GM23338 (cell line): ENCODE results near the gene SDE2. TPM values are rescaled to one million over a fixed set of nuclear protein-coding genes. Genes with fewer than 3 reads are reported as not detected.

ENCODE experiments used
- ATAC-seq: fragments of 200-7000 bp; cut with Tn5 transposase; 3 replicates; pipeline ENCODE4 v1.9.1; 2020
- DNase-seq: peaks from one replicate; pipeline ENCODE4 v3.0.0-alpha.2; 2015; ENCODE audit warnings: low spot score
- H2AFZ ChIP-seq: fragments of 200-600 bp; sonication (generic); 2 replicates; pipeline ENCODE4 v1.8.0; 2016; ENCODE audit warnings: antibody characterized with exemption, mild to moderate bottlenecking, moderate library complexity
- H3F3A ChIP-seq: fragments of 200-600 bp; sonication (generic); replicated peaks from 2 replicates; pipeline ENCODE4 v1.8.0; 2017; ENCODE audit warnings: antibody characterized with exemption, mixed run types, low read depth
- H3K27ac ChIP-seq: fragments of 200-600 bp; sonication (generic); 2 replicates; pipeline ENCODE4 v1.6.1; 2016; ENCODE audit warnings: low read depth
- H3K27me3 ChIP-seq: fragments of 200-600 bp; sonication (generic); 2 replicates; pipeline ENCODE4 v1.8.0; 2016; ENCODE audit warnings: mild to moderate bottlenecking, mixed run types, moderate library complexity; ENCODE audit not compliant: insufficient read depth
- H3K36me3 ChIP-seq: fragments of 200-600 bp; sonication (generic); 2 replicates; pipeline ENCODE4 v1.8.0; 2016; ENCODE audit warnings: mild to moderate bottlenecking; ENCODE audit not compliant: insufficient read depth
- H3K4me1 ChIP-seq: fragments of 200-600 bp; sonication (generic); 2 replicates; pipeline ENCODE4 v1.8.0; 2016; ENCODE audit warnings: mild to moderate bottlenecking, moderate library complexity; ENCODE audit not compliant: insufficient read depth
- H3K4me2 ChIP-seq: fragments of 200-600 bp; sonication (generic); 2 replicates; pipeline ENCODE4 v1.7.1; 2017; ENCODE audit warnings: mixed run types
- H3K4me3 ChIP-seq: fragments of 200-600 bp; sonication (generic); 2 replicates; pipeline ENCODE4 v1.6.1; 2016; ENCODE audit warnings: mixed run types
- H3K79me2 ChIP-seq: fragments of 200-600 bp; sonication (generic); replicated peaks from 2 replicates; pipeline ENCODE4 v1.8.0; 2017; ENCODE audit warnings: mild to moderate bottlenecking; ENCODE audit not compliant: insufficient read depth
- H3K9me2 ChIP-seq: fragments of 200-600 bp; sonication (generic); 2 replicates; pipeline ENCODE4 v1.8.0; 2017; ENCODE audit not compliant: insufficient read depth
- H4K20me1 ChIP-seq: fragments of 200-600 bp; sonication (generic); replicated peaks from 2 replicates; pipeline ENCODE4 v1.8.0; 2017; ENCODE audit warnings: mild to moderate bottlenecking; ENCODE audit not compliant: insufficient read depth
- H3K27ac Mint-ChIP-seq: 2 replicates; pipeline ENCODE4 v1.8.0; 2020; ENCODE audit warnings: inconsistent platforms, mild to moderate bottlenecking, moderate library complexity, mixed read lengths
- H3K27me3 Mint-ChIP-seq: 3 replicates; pipeline ENCODE4 v1.8.0; 2022; ENCODE audit warnings: low read depth, mild to moderate bottlenecking, moderate library complexity, mixed read lengths, inconsistent platforms; ENCODE audit not compliant: insufficient read depth, poor library complexity
- H3K36me3 Mint-ChIP-seq: 3 replicates; pipeline ENCODE4 v1.8.0; 2021; ENCODE audit warnings: low read depth, mild to moderate bottlenecking, inconsistent platforms, moderate library complexity, mixed read lengths
- H3K4me1 Mint-ChIP-seq: 3 replicates; pipeline ENCODE4 v1.8.0; 2020; ENCODE audit warnings: mild to moderate bottlenecking, inconsistent platforms, mixed read lengths
- H3K4me3 Mint-ChIP-seq: 3 replicates; pipeline ENCODE4 v1.8.0; 2021; ENCODE audit warnings: moderate library complexity, mild to moderate bottlenecking, inconsistent platforms, mixed read lengths
- H3K9me3 Mint-ChIP-seq: 3 replicates; pipeline ENCODE4 v1.8.0; 2020; ENCODE audit warnings: moderate library complexity, mild to moderate bottlenecking, inconsistent platforms, mixed read lengths
- CREB1 ChIP-seq: fragments of 250-450 bp; sonication (Bioruptor Pico); IDR thresholded peaks from 2 replicates; pipeline ENCODE4 v1.5.0; 2020; ENCODE audit warnings: low read depth, mild to moderate bottlenecking, moderate library complexity
- CTCF ChIP-seq, 2 experiments: fragments of 200-600 bp in 1 of 2; sonication (generic) in 1 of 2; conservative IDR thresholded peaks; 2 replicates each; pipeline versions ENCODE4 v1.5.1 to v1.6.1; 2016 to 2017; ENCODE audit warnings: antibody characterized with exemption in 2 of 2, low read depth in 2 of 2, mild to moderate bottlenecking in 2 of 2, moderate library complexity in 1 of 2
- ETS1 ChIP-seq: IDR thresholded peaks from 2 replicates; pipeline ENCODE4 v1.6.1; 2016; ENCODE audit warnings: antibody characterized with exemption
- EZH2 ChIP-seq: fragments of 200-600 bp; sonication (generic); IDR thresholded peaks from one replicate; pipeline ENCODE4 v1.8.0; 2017; ENCODE audit warnings: antibody characterized with exemption, mild to moderate bottlenecking, low read depth; ENCODE audit not compliant: unreplicated experiment
- EZH2phosphoT487 ChIP-seq: fragments of 200-600 bp; sonication (generic); IDR thresholded peaks from one replicate; pipeline ENCODE4 v1.8.1; 2018; ENCODE audit warnings: antibody characterized with exemption; ENCODE audit not compliant: unreplicated experiment
- POLR2AphosphoS5 ChIP-seq: IDR thresholded peaks from 2 replicates; pipeline ENCODE4 v1.6.1; 2016; ENCODE audit warnings: antibody characterized with exemption, low read depth
- REST ChIP-seq: IDR thresholded peaks from one replicate; pipeline ENCODE4 v1.6.1; 2018; ENCODE audit warnings: antibody characterized with exemption; ENCODE audit not compliant: unreplicated experiment
- STAT1 ChIP-seq: IDR thresholded peaks from one replicate; pipeline ENCODE4 v1.6.1; 2016; ENCODE audit warnings: antibody characterized with exemption; ENCODE audit not compliant: unreplicated experiment
- ZNF114 ChIP-seq: fragments of 250-450 bp; sonication (Bioruptor Pico); IDR thresholded peaks from 2 replicates; pipeline ENCODE4 v1.5.0; 2020; ENCODE audit warnings: mild to moderate bottlenecking, moderate library complexity
- ZNF331 ChIP-seq: fragments of 250-450 bp; sonication (Bioruptor Pico); IDR thresholded peaks from 2 replicates; pipeline ENCODE4 v1.5.0; 2020; ENCODE audit warnings: low read depth, mild to moderate bottlenecking, moderate library complexity
- polyA plus RNA-seq: library from polyadenylated mRNA; unstranded; fragments of >200 nt; fragmentation: Nextera tagmentation; extraction: Ambion mirVana; gene quantifications from 2 replicates; pipeline ENCODE4 v1.2.1, GENCODE V29; 2016
- total RNA-seq: library from RNA; depleted of rRNA; stranded (reverse); fragments of >200 nt; shearing (Covaris generic); gene quantifications from 2 replicates; pipeline ENCODE4 v1.2.3, GENCODE V29; 2014

SDE2 gene
- total and polyA plus RNA-seq, 2 experiments from 2014 or later = 10.6 to 26.9 TPM

GRCh38 chr1:225987491-225988316 is 11.4 kb downstream of the SDE2 start:
- H3K27me3 Mint-ChIP-seq = peaks cover 3% of the 10 kb centered on the region
- Histone ChIP-seq H3K27me3 (no peaks in the 10 kb centered on the region), H4K20me1 (peaks cover 3% of the 10 kb centered on the region), H3K79me2 (peaks cover 14% of the 10 kb centered on the region), H3K4me1 (no peaks in the 10 kb centered on the region), H3K4me2 (no peak overlapping the region), H3K27ac (peak overlapping the region; percentile 20; the same call in 1 of the 2 replicates), H3K36me3 (peaks cover 64% of the 10 kb centered on the region), H2AFZ (no peak overlapping the region), H3K9me2 (no peaks in the 10 kb centered on the region), H3K4me3 (no peak overlapping the region), H3F3A (peaks cover 8% of the 10 kb centered on the region; the same call in 1 of the 2 replicates)
- no peaks in the 10 kb centered on the region for H3K9me3 Mint-ChIP-seq
- ATAC-seq (no peak), DNase-seq (peak; percentile 68)
- H3K27ac Mint-ChIP-seq = no peak overlapping the region
- peak; percentile 63 to 92 for TF ChIP-seq CTCF (conservative IDR thresholded peaks at IDR 0.05; ENCODE audit: low read depth in 2 of 2)
- TF ChIP-seq STAT1 = no peak
- no peak for TF ChIP-seq ZNF114 (CRISPR knock-in tag)
- TF ChIP-seq EZH2phosphoT487 = no peak
- TF ChIP-seq ETS1 = no peak
- peaks cover 72% of the 10 kb centered on the region for H3K36me3 Mint-ChIP-seq
- H3K4me3 Mint-ChIP-seq = no peak overlapping the region
- no peaks in the 10 kb centered on the region for H3K4me1 Mint-ChIP-seq

- no peak for ATAC-seq
- Mint-ChIP-seq H3K27me3 (peaks cover 10% of the 10 kb centered on the region), H3K9me3 (peaks cover 5% of the 10 kb centered on the region; the same call in 2 of the 3 replicates), H3K27ac (no peak overlapping the region), H3K4me3 (no peak overlapping the region), H3K36me3 (peaks cover 76% of the 10 kb centered on the region), H3K4me1 (no peaks in the 10 kb centered on the region; the same call in 2 of the 3 replicates)
- Histone ChIP-seq H3K9me2 (no peaks in the 10 kb centered on the region), H2AFZ (no peak overlapping the region), H3K4me3 (no peak overlapping the region), H3K27ac (no peak overlapping the region), H3K79me2 (peaks cover 10% of the 10 kb centered on the region), H3K36me3 (peaks cover 50% of the 10 kb centered on the region), H4K20me1 (peaks cover 3% of the 10 kb centered on the region; the same call in 1 of the 2 replicates), H3K4me2 (no peak overlapping the region), H3K27me3 (no peaks in the 10 kb centered on the region), H3K4me1 (no peaks in the 10 kb centered on the region), H3F3A (0 out of 2 replicates have a peak, but pooled peaks cover 6% of the 10 kb centered on the region)
- no peak for DNase-seq
- TF ChIP-seq EZH2 (no peak), ZNF331 (CRISPR knock-in tag) (no peak), ZNF114 (CRISPR knock-in tag) (no peak), POLR2AphosphoS5 (no peak), ETS1 (no peak), REST (no peak), CREB1 (no peak), STAT1 (no peak)
These were observed 17.4 kb downstream of the SDE2 start for GRCh38 chr1:225981714-225982113.
